BJ (cell line): ENCODE data around the gene ODAD2. TPM values are rescaled to one million over a fixed set of nuclear protein-coding genes. Genes with fewer than 3 reads are reported as not detected.
"Not testable (repeated sequence)": the region's sequence is repeated elsewhere in the genome, so short reads cannot be mapped to it uniquely, and the experiment has no call there.

Source experiments
- CTCF ChIA-PET: fragments of 350-600 bp; formaldehyde crosslinking; extraction: SDS; loops from one replicate; lab custom pipeline; 2021; ENCODE audit warnings: antibody characterized with exemption, inconsistent platforms; lab: Yijun Ruan, JAX
- POLR2A ChIA-PET: fragments of 300-600 bp; sonication (Branson Sonifier 250); formaldehyde crosslinking; extraction: SDS; loops from one replicate; lab custom pipeline; 2021; ENCODE audit warnings: antibody characterized with exemption; lab: Charles Lee
- DNase-seq: peaks from one replicate; pipeline ENCODE4 v3.0.0-alpha.2; 2011; ENCODE audit warnings: low read depth
- H3K27me3 ChIP-seq: 2 replicates; pipeline ENCODE4 v1.6.0; 2011; ENCODE audit warnings: low read length; ENCODE audit not compliant: control insufficient read depth, insufficient read depth
- H3K36me3 ChIP-seq: 2 replicates; pipeline ENCODE4 v1.5.1; 2011; ENCODE audit warnings: low read length; ENCODE audit not compliant: control insufficient read depth, insufficient read depth
- H3K4me3 ChIP-seq: 2 replicates; pipeline ENCODE4 v1.5.1; 2011; ENCODE audit warnings: low read depth, mild to moderate bottlenecking, control low read depth, low read length
- CTCF ChIP-seq: IDR thresholded peaks from 2 replicates; pipeline ENCODE4 v1.5.1; 2011; ENCODE audit warnings: low read depth, mild to moderate bottlenecking, control low read depth, inconsistent platforms, low read length, moderate library complexity; ENCODE audit not compliant: insufficient read depth
- polyA plus RNA-seq: library from polyadenylated mRNA; depleted of rRNA; stranded (reverse); fragments of >200 nt; gene quantifications from 2 replicates; pipeline ENCODE4 v1.2.3, GENCODE V29; 2011

The ODAD2 gene
- polyA plus RNA-seq, 1 experiment, result 3.9 TPM

- no peak for TF ChIP-seq CTCF
- Histone ChIP-seq H3K4me3 (no peak overlapping the region), H3K27me3 (no peaks in the 10 kb centered on the region), H3K36me3 (no peaks in the 10 kb centered on the region)
- ChIA-PET CTCF (interaction anchor here (0.8 kb wide), 1 partner anchor 15 kb away, joined by 3 read pairs; no protein-coding TSS in a partner anchor), POLR2A (no interaction called here)
- no peak for DNase-seq
These were observed 87.9 kb downstream of the ODAD2 start for GRCh38 chr10:27911011-27911410.

- no peak for TF ChIP-seq CTCF
- ChIA-PET POLR2A (no interaction called here), CTCF (interaction anchor here (0.8 kb wide), 1 partner anchor 135 kb away, joined by 3 read pairs; no protein-coding TSS in a partner anchor)
- no peaks in the 10 kb centered on the region for H3K27me3 ChIP-seq
- H3K4me3 ChIP-seq, result no peak overlapping the region
- no peak for DNase-seq
- H3K36me3 ChIP-seq, result no peaks in the 10 kb centered on the region; the same call in 1 of the 2 replicates
These were observed 90.6 kb downstream of the ODAD2 start for GRCh38 chr10:27908231-27908630.

- CTCF ChIA-PET, result interaction anchor here (1.3 kb wide), 1 partner anchor 15 kb away, joined by 3 read pairs; no protein-coding TSS in a partner anchor
- DNase-seq, H3K36me3 ChIP-seq, H3K4me3 ChIP-seq, POLR2A ChIA-PET, H3K27me3 ChIP-seq: not testable (repeated sequence)
These were observed 99.4 kb downstream of the ODAD2 start for GRCh38 chr10:27899485-27899884.

- TF ChIP-seq CTCF, result no peak
- ChIA-PET CTCF (no interaction called here), POLR2A (no interaction called here)
- DNase-seq, result no peak
- no peaks in the 10 kb centered on the region for H3K27me3 ChIP-seq
- H3K4me3 ChIP-seq, result no peak overlapping the region
- H3K36me3 ChIP-seq, result no peaks in the 10 kb centered on the region; the same call in 1 of the 2 replicates
These were observed 99.8 kb downstream of the ODAD2 start for GRCh38 chr10:27899058-27899457.

- DNase-seq, result peak; percentile 21
- TF ChIP-seq CTCF, result no peak
- Histone ChIP-seq H3K36me3 (no peaks in the 10 kb centered on the region), H3K4me3 (no peak overlapping the region), H3K27me3 (no peaks in the 10 kb centered on the region)
- CTCF ChIA-PET, result no interaction called here
- POLR2A ChIA-PET, result no interaction called here
These were observed 105.4 kb downstream of the ODAD2 start for GRCh38 chr10:27893358-27893954.

GRCh38 chr10:27890971-27891370 lies 107.9 kb downstream of the ODAD2 start:
- no peak for DNase-seq

More at GRCh38 chr10:27890971-27891370, 107.9 kb downstream of the ODAD2 start:
- Histone ChIP-seq H3K36me3 (no peaks in the 10 kb centered on the region), H3K4me3 (no peak overlapping the region), H3K27me3 (no peaks in the 10 kb centered on the region)
- ChIA-PET CTCF (no interaction called here), POLR2A (no interaction called here)
- no peak for TF ChIP-seq CTCF
